ENCODE measurements around the gene SAFB2.

Gene SAFB2

GRCh38 chr19:5541456-5541855, 81.1 kb downstream of the SAFB2 start:
- no peak for DNase-seq (ENCODE audit: low read depth)

GRCh38 chr19:5540208-5540607, 82.4 kb downstream of the SAFB2 start:
- no peak for DNase-seq (ENCODE audit: low read depth)

- DNase-seq (ENCODE audit: low read depth) = no peak
Measured at GRCh38 chr19:5537870-5538269, 84.7 kb downstream of the SAFB2 start.
